Stomach (tissue), 4 donors: ENCODE data around the gene CCKAR.

Experiments used
- CTCF ChIP-seq, 7 experiments: fragments of 450-650 bp in 4 of 7; fragments of 200-600 bp in 3 of 7; sonication (generic) in 3 of 7; IDR thresholded peaks; one replicate each; pipeline ENCODE4 v1.5.1; 2016 to 2019; ENCODE audit warnings: antibody characterized with exemption in 7 of 7, control low read depth in 2 of 7, mild to moderate bottlenecking in 1 of 7
- EP300 ChIP-seq: sonication (generic); formaldehyde crosslinking; IDR thresholded peaks from one replicate; pipeline ENCODE4 v1.6.1; 2017; ENCODE audit warnings: antibody characterized with exemption
- POLR2A ChIP-seq, 4 donors: fragments of 450-650 bp; IDR thresholded peaks; one replicate each; pipeline ENCODE4 v1.6.1; 2016; ENCODE audit warnings: antibody characterized with exemption in 4 of 4, control low read depth in 2 of 4, mild to moderate bottlenecking in 1 of 4, moderate library complexity in 1 of 4

GRCh38 chr4:26476545-26476944, 13.7 kb downstream of the CCKAR start:
- no peak for TF ChIP-seq CTCF (IDR thresholded peaks at IDR 0.05)
- TF ChIP-seq POLR2A (IDR thresholded peaks at IDR 0.05): no peak
- no peak for TF ChIP-seq EP300
